A549 treated with AZD2906 at 1 μM for 4 hours (cell line): ENCODE data around the gene NPY2R. TPM values are rescaled to one million over a fixed set of nuclear protein-coding genes. Genes with fewer than 3 reads are reported as not detected.

Source experiments
- total RNA-seq: library from RNA; stranded (reverse); fragments of 200-300 nt; extraction: Qiagen RNA extraction; gene quantifications from 5 replicates; pipeline ENCODE4 v1.2.3, GENCODE V29; 2022

Gene NPY2R, protein sequence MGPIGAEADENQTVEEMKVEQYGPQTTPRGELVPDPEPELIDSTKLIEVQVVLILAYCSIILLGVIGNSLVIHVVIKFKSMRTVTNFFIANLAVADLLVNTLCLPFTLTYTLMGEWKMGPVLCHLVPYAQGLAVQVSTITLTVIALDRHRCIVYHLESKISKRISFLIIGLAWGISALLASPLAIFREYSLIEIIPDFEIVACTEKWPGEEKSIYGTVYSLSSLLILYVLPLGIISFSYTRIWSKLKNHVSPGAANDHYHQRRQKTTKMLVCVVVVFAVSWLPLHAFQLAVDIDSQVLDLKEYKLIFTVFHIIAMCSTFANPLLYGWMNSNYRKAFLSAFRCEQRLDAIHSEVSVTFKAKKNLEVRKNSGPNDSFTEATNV
- 0.02 to 0.03 TPM (median 0.02 TPM) in 3 of 5 replicates, not detected in the others for total RNA-seq

DNA sequence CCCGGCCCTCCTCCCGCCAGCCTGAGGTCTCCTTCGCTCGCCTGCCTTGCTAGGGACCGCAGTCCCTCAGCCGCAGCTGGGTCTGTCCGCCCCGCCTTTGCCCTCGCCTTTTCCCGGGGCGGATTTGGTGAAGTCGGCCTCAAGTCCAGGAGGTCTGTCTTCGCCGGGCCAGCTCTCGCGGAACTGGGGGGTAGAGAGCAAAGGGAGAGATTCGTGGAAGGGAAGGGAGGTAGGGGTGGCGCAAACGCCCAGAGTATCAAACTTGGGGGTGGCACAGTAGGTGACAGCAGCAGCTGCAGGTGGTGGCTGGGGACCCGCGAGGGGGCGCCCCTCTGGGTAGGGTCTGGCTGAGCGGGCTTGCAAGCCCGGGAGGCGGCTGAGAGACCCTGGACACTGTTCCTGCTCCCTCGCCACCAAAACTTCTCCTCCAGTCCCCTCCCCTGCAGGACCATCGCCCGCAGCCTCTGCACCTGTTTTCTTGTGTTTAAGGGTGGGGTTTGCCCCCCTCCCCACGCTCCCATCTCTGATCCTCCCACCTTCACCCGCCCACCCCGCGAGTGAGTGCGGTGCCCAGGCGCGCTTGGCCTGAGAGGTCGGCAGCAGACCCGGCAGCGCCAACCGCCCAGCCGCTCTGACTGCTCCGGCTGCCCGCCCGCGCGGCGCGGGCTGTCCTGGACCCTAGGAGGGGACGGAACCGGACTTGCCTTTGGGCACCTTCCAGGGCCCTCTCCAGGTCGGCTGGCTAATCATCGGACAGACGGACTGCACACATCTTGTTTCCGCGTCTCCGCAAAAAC lies at the start of gene NPY2R:
Gene NPY2R (plus strand): TSS at position 379 of the 797 bp plus-strand sequence. CDS start 5,304 bp downstream, outside the sequence.

Other genes with a start within 250 kb of the NPY2R start
- gene MAP9, start 168.3 kb downstream of the NPY2R start, total RNA-seq, result 4.1 to 4.8 TPM (median 4.6 TPM) in 5 replicates